Measurements from ENCODE around the gene QRICH2. TPM values are rescaled to one million over a fixed set of nuclear protein-coding genes. Genes with fewer than 3 reads are reported as not detected.

The QRICH2 gene
- total and polyA plus RNA-seq, 4 donors = 0.56 to 6.1 (median 0.67) TPM

GRCh38 chr17:76261421-76262215, 46.5 kb downstream of the QRICH2 start:
- DNase-seq (ENCODE audit: low spot score) = no peak
- H3K36me3 ChIP-seq (ENCODE audit: control insufficient read depth in 4 of 4, insufficient read depth in 3 of 4, low read depth in 1 of 4, low read length in 3 of 4) = no peaks in the 10 kb centered on the region
- no peak overlapping the region for H3K4me3 ChIP-seq (ENCODE audit: low read depth in 1 of 3, low read length in 3 of 3)
- TF ChIP-seq GABPA (IDR thresholded peaks at IDR 0.05 in 1 of 2, conservative IDR thresholded peaks at IDR 0.05 in 1 of 2) (no peak), HNF4A (conservative IDR thresholded peaks at IDR 0.05) (no peak), RAD21 (IDR thresholded peaks at IDR 0.05) (no peak), RXRA (IDR thresholded peaks at IDR 0.05) (no peak), FOXA1 (IDR thresholded peaks at IDR 0.05) (no peak), ATF3 (IDR thresholded peaks at IDR 0.05) (no peak), SP1 (IDR thresholded peaks at IDR 0.05) (no peak), CTCF (IDR thresholded peaks at IDR 0.05; ENCODE audit: low read depth, low read length, missing input control) (no peak), ZBTB33 (IDR thresholded peaks at IDR 0.05) (no peak), TAF1 (conservative IDR thresholded peaks at IDR 0.05) (no peak)
- WGBS = 86% methylated on average over 23 of the region's 23 CpGs
- H3K4me1 ChIP-seq (ENCODE audit: control insufficient read depth in 4 of 4, insufficient read depth in 4 of 4, low read length in 3 of 4) = peaks cover 6 to 14% (median 11%) of the 10 kb centered on the region in 4 donors
- H3K9me3 ChIP-seq (ENCODE audit: control insufficient read depth in 4 of 4, low read length in 3 of 4) = no peaks in the 10 kb centered on the region
- peak overlapping the region in 1 of 2 donors; percentile 24 for H3K9ac ChIP-seq (ENCODE audit: low read depth in 1 of 2, low read length in 2 of 2)
- no peaks in the 10 kb centered on the region for H3K27me3 ChIP-seq (ENCODE audit: control insufficient read depth in 4 of 4, insufficient read depth in 4 of 4, low read length in 3 of 4)
- no peak overlapping the region for H3K27ac ChIP-seq (ENCODE audit: low read depth in 1 of 2, low read length in 2 of 2)

GRCh38 chr17:76260669-76261068, 47.4 kb downstream of the QRICH2 start:
- no peaks in the 10 kb centered on the region for H3K36me3 ChIP-seq (ENCODE audit: control insufficient read depth in 4 of 4, insufficient read depth in 3 of 4, low read depth in 1 of 4, low read length in 3 of 4)
- no peak for TF ChIP-seq ATF3 (IDR thresholded peaks at IDR 0.05)
- TF ChIP-seq SP1 (IDR thresholded peaks at IDR 0.05) = no peak
- no peak for TF ChIP-seq RAD21 (IDR thresholded peaks at IDR 0.05)
- no peak for TF ChIP-seq RXRA (IDR thresholded peaks at IDR 0.05)
- no peak for TF ChIP-seq HNF4G (IDR thresholded peaks at IDR 0.05)
- no peak for DNase-seq (ENCODE audit: low spot score)
- H3K9me3 ChIP-seq (ENCODE audit: control insufficient read depth in 4 of 4, low read length in 3 of 4) = no peaks in the 10 kb centered on the region
- no peaks in the 10 kb centered on the region for H3K27me3 ChIP-seq (ENCODE audit: control insufficient read depth in 4 of 4, insufficient read depth in 4 of 4, low read length in 3 of 4)
- WGBS = 79% methylated on average over 5 of the region's 5 CpGs
- no peak overlapping the region for H3K27ac ChIP-seq (ENCODE audit: low read depth in 1 of 2, low read length in 2 of 2)
- H3K9ac ChIP-seq (ENCODE audit: low read depth in 1 of 2, low read length in 2 of 2) = no peak overlapping the region
- no peak overlapping the region for H3K4me3 ChIP-seq (ENCODE audit: low read depth in 1 of 3, low read length in 3 of 3)
- H3K4me1 ChIP-seq (ENCODE audit: control insufficient read depth in 4 of 4, insufficient read depth in 4 of 4, low read length in 3 of 4) = peaks cover 3 to 9% (median 6%) of the 10 kb centered on the region in 4 donors

- Histone ChIP-seq H3K27me3 (ENCODE audit: control insufficient read depth in 4 of 4, insufficient read depth in 4 of 4, low read length in 3 of 4) (no peaks in the 10 kb centered on the region), H3K27ac (ENCODE audit: low read depth in 1 of 2, low read length in 2 of 2) (no peak overlapping the region), H3K36me3 (ENCODE audit: control insufficient read depth in 4 of 4, insufficient read depth in 3 of 4, low read depth in 1 of 4, low read length in 3 of 4) (no peaks in the 10 kb centered on the region), H3K4me1 (ENCODE audit: control insufficient read depth in 4 of 4, insufficient read depth in 4 of 4, low read length in 3 of 4) (peaks cover 3 to 9% (median 6%) of the 10 kb centered on the region in 4 donors), H3K4me3 (ENCODE audit: low read depth in 1 of 3, low read length in 3 of 3) (no peak overlapping the region), H3K9ac (ENCODE audit: low read depth in 1 of 2, low read length in 2 of 2) (no peak overlapping the region), H3K9me3 (ENCODE audit: control insufficient read depth in 4 of 4, low read length in 3 of 4) (no peaks in the 10 kb centered on the region)
- WGBS = 94% methylated on average over 7 of the region's 7 CpGs
- no peak for DNase-seq (ENCODE audit: low spot score)
- TF ChIP-seq RXRA (IDR thresholded peaks at IDR 0.05) (no peak), HNF4G (IDR thresholded peaks at IDR 0.05) (no peak), FOXA1 (IDR thresholded peaks at IDR 0.05) (no peak), YY1 (IDR thresholded peaks at IDR 0.05) (no peak), HNF4A (conservative IDR thresholded peaks at IDR 0.05) (no peak), GABPA (IDR thresholded peaks at IDR 0.05 in 1 of 2, conservative IDR thresholded peaks at IDR 0.05 in 1 of 2) (no peak), TAF1 (conservative IDR thresholded peaks at IDR 0.05) (no peak), ATF3 (IDR thresholded peaks at IDR 0.05) (no peak), ZBTB33 (IDR thresholded peaks at IDR 0.05) (no peak), EGR1 (IDR thresholded peaks at IDR 0.05; ENCODE audit: low read depth in 2 of 2) (no peak), MAX (IDR thresholded peaks at IDR 0.05) (no peak)
Measured at GRCh38 chr17:76260220-76260619, 47.9 kb downstream of the QRICH2 start.

All from liver (tissue), 9 donors.